ENCODE measurements around the gene SMIM13.

DNA sequence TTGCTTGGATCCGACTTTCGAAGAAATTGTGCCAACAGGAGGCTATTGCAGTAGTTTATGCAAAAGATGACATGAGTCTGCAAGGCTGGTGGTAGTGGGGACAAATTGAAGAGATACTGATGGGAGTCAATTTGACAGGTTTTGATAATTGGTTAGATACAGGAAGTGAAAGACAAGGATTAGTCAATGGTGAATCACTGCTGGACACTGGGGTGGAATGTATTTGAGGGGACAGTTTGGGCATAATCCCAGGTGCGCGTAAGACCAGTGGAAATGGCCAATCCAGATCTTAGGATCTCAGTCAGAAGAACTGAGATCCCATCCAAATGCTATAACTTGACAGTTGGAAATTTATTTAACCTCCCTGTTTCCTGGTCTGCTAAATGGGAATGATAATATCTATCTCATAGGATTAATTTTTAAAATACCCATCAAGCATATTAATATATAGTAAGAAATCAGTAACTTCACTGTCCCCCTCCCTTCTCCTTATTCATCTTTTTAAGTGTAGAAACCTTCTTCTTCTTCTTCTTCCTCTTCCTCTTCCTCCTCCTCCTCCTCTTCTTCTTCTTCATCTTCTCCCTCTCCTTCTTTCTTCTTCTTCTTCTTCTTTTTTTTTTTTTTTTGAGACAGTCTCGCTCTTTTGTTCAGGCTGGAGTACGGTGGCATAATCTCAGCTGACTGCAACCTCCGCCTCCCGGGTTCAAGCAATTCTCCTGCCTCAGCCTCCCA lies 48.8 kb downstream of the SMIM13 start:
- TF ChIP-seq, protein P1, sequence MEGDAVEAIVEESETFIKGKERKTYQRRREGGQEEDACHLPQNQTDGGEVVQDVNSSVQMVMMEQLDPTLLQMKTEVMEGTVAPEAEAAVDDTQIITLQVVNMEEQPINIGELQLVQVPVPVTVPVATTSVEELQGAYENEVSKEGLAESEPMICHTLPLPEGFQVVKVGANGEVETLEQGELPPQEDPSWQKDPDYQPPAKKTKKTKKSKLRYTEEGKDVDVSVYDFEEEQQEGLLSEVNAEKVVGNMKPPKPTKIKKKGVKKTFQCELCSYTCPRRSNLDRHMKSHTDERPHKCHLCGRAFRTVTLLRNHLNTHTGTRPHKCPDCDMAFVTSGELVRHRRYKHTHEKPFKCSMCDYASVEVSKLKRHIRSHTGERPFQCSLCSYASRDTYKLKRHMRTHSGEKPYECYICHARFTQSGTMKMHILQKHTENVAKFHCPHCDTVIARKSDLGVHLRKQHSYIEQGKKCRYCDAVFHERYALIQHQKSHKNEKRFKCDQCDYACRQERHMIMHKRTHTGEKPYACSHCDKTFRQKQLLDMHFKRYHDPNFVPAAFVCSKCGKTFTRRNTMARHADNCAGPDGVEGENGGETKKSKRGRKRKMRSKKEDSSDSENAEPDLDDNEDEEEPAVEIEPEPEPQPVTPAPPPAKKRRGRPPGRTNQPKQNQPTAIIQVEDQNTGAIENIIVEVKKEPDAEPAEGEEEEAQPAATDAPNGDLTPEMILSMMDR (IDR thresholded peaks at IDR 0.05; ENCODE audit: low read depth, low read length) = no peak
- TF ChIP-seq EZH2phosphoT487 (IDR thresholded peaks at IDR 0.05; ENCODE audit: low read depth) = no peak
